Heart left ventricle (tissue), 16 donors: ENCODE results near the gene PDE11A. TPM values are rescaled to one million over a fixed set of nuclear protein-coding genes. Genes with fewer than 3 reads are reported as not detected.

Source experiments
- ATAC-seq, 4 donors: fragments of 200-7000 bp; cut with Tn5 transposase; one replicate each; pipeline ENCODE4 v1.9.1; 2020 to 2022; ENCODE audit warnings: moderate library complexity in 4 of 4, mild to moderate bottlenecking in 3 of 4, moderate number of reproducible peaks in 1 of 4
- DNase-seq, 5 donors: peaks; one replicate each; pipeline ENCODE4 v3.0.0-alpha.2; 2020
- H3K27ac ChIP-seq, 12 donors: fragments of 200-600 bp; sonication (generic) in 4 of 12; one replicate each; pipeline versions ENCODE4 v1.5.0 to v1.8.0; 2016 to 2022; ENCODE audit warnings: mild to moderate bottlenecking in 2 of 12
- H3K27me3 ChIP-seq, 9 donors: fragments of 200-600 bp; sonication (generic) in 2 of 9; one replicate each; pipeline versions ENCODE4 v1.5.1 to v1.8.0; 2016 to 2022; ENCODE audit warnings: mild to moderate bottlenecking in 3 of 9
- H3K36me3 ChIP-seq, 9 donors: fragments of 200-600 bp; sonication (generic) in 2 of 9; one replicate each; pipeline versions ENCODE4 v1.5.0 to v1.8.0; 2018 to 2022; ENCODE audit warnings: mild to moderate bottlenecking in 2 of 9
- H3K4me1 ChIP-seq, 12 donors: fragments of 200-600 bp; sonication (generic) in 4 of 12; one replicate each; pipeline versions ENCODE4 v1.5.0 to v1.8.0; 2016 to 2022; ENCODE audit warnings: mild to moderate bottlenecking in 3 of 12
- H3K4me3 ChIP-seq, 12 donors: fragments of 200-600 bp; sonication (generic) in 4 of 12; one replicate each; pipeline versions ENCODE4 v1.5.0 to v1.8.0; 2017 to 2022; ENCODE audit warnings: mild to moderate bottlenecking in 9 of 12, moderate library complexity in 4 of 12
- H3K9me3 ChIP-seq, 12 donors: fragments of 200-600 bp; sonication (generic) in 4 of 12; one replicate each; pipeline versions ENCODE4 v1.5.0 to v1.8.0; 2016 to 2022; ENCODE audit warnings: mild to moderate bottlenecking in 1 of 12
- POLR2A ChIP-seq, 2 donors: fragments of 450-650 bp; IDR thresholded peaks; one replicate each; pipeline ENCODE4 v1.6.1; 2017; ENCODE audit warnings: antibody characterized with exemption in 2 of 2, mild to moderate bottlenecking in 2 of 2, moderate library complexity in 2 of 2
- WGBS, 4 donors: extraction: QIAGEN DNeasy Blood & Tissue Kit in 2 of 4; methylation state at CpG; one replicate each; pipeline versions ENCODE4 v1.1.5 to v1.1.7; 2013 to 2018; 5-methylcytosine and 5-hydroxymethylcytosine counted together
- intact Hi-C, 10 donors: fragments of 100-400 bp; cut with DNase I; formaldehyde crosslinking; loops; one replicate each; pipeline versions ENCODE4 v1.11.1 to v1.14.2; 2022
- polyA plus RNA-seq, 2 donors: library from polyadenylated mRNA; stranded (reverse); fragments of 200-250 nt; gene quantifications; one replicate each; pipeline ENCODE4 v1.2.3, GENCODE V29; 2013
- total RNA-seq, 9 donors: library from RNA; depleted of rRNA in 2 of 9; stranded (reverse); fragments of >200 nt in 2 of 9; fragmentation: NEBNext Ultra II Directional in 3 of 9; extraction: Animal tissue kit (Norgen Biotek cat#: 25700) in 3 of 9; gene quantifications; one replicate each; pipeline versions ENCODE4 v1.1.0 to v1.2.4, GENCODE V29; 2016 to 2023
- TF ChIP-seq, protein P1 (sequence below), 12 donors: fragments of 200-600 bp; sonication (generic) in 4 of 12; IDR thresholded peaks; one replicate each; pipeline versions ENCODE4 v1.5.0 to v1.8.0; 2018 to 2022; ENCODE audit warnings: antibody characterized with exemption in 12 of 12, mild to moderate bottlenecking in 5 of 12
- donor health status: ischemic (EF 13 %, LVEDD 7.1; RV severe dilation, severe dysfunction).
- donor health status: healthy with polysubstance abuse.
- donor health status: DM: no; HTN: yes; CAD: no.
- donor health status: DM: no; HTN: no; CAD: no.
- donor health status: ischemic (EF 25% LVEDD 6.9; RV normal size, moderate dysfunction).
- donor health status: ischemic (EF 25% LVEDD 5.7; RV mildly dilated, moderate dysfunction).
- donor health status: healthy.
- donor health status: DM: yes; HTN: yes; CAD: no.
- donor health status: ischemic (EF 35%, LVEDD 5.7; RV mildly dilated, moderate dysfunction).
- donor health status: nonischemic (EF 11% LVEDD 7.7; RV severe dilation, severe dysfunction).
- donor health status: DM: yes; HTN: yes; CAD: no.
- donor health status: PGD.
- donor health status: ischemic (EF 29% LVEDD 5.4; RV normal size, mild dysfunction).
- donor health status: nonischemic (EF 23%, LVEDD 6.1; RV moderate dilation, normal function).

Gene PDE11A
- total and polyA plus RNA-seq, 11 donors, result 0.24 to 2.9 (median 0.88) TPM

DNA sequence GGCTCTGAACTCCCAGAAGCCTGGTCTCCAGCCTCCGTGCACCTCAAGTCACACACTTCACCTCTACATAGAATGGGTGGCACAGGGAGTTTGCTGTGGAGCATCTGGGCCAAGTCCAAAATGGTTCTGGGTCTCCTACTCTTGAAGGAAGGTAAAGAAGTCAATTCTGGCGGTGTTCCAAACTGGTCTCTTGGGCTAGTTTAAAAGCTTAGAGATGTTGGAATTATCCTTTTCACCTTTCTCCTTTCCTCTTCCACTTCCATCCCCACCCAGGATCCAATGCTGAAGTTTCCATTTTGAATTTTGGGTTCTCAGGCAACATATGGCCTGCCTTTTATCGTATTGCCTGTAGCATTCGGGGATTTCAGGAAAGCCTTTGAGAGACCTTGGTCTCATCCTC, 325.2 kb downstream of the PDE11A start:
- intact Hi-C loops, result no loop called here
- peaks cover 0 to 5% (median 0%) of the 10 kb centered on the region in 12 donors for H3K9me3 ChIP-seq
- peak overlapping the region in 2 of 12 donors; percentile 10 to 30 for H3K27ac ChIP-seq
- H3K4me3 ChIP-seq, result no peak overlapping the region
- no peak for TF ChIP-seq POLR2A (IDR thresholded peaks at IDR 0.05)
- TF ChIP-seq, protein P1, sequence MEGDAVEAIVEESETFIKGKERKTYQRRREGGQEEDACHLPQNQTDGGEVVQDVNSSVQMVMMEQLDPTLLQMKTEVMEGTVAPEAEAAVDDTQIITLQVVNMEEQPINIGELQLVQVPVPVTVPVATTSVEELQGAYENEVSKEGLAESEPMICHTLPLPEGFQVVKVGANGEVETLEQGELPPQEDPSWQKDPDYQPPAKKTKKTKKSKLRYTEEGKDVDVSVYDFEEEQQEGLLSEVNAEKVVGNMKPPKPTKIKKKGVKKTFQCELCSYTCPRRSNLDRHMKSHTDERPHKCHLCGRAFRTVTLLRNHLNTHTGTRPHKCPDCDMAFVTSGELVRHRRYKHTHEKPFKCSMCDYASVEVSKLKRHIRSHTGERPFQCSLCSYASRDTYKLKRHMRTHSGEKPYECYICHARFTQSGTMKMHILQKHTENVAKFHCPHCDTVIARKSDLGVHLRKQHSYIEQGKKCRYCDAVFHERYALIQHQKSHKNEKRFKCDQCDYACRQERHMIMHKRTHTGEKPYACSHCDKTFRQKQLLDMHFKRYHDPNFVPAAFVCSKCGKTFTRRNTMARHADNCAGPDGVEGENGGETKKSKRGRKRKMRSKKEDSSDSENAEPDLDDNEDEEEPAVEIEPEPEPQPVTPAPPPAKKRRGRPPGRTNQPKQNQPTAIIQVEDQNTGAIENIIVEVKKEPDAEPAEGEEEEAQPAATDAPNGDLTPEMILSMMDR (IDR thresholded peaks at IDR 0.05), result no peak
- DNase-seq (no peak), ATAC-seq (no peak)
- 91 to 98% (median 97%) methylated on average over 4 of the region's 4 CpGs for WGBS, 4 donors
- H3K27me3 ChIP-seq, result no peaks in the 10 kb centered on the region
- H3K36me3 ChIP-seq, result no peaks in the 10 kb centered on the region
- H3K4me1 ChIP-seq, result peaks cover 0 to 23% (median 3%) of the 10 kb centered on the region in 12 donors

DNA sequence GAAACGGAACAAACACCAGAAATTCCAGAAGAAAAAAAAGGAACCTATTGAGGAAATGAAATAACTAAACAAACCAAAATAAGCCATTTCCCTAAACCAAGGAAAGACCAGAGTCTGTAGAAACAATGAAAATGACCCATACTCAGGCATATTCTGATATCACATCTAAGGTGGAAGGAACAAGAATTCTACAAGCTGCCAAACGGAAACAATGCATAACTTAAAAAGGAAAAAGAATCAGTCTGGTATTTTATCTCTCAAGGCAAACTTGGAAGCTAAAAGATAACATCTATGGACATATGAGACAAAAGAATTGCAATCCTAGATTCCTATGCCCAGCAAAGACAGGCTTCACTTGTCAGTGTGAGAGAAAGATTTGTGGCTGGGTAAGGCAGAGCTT, 326.2 kb downstream of the PDE11A start:
- Histone ChIP-seq H3K4me3 (no peak overlapping the region), H3K27me3 (no peaks in the 10 kb centered on the region), H3K9me3 (peaks cover 0 to 5% (median 0%) of the 10 kb centered on the region in 12 donors), H3K4me1 (peaks cover 0 to 23% (median 3%) of the 10 kb centered on the region in 12 donors), H3K36me3 (no peaks in the 10 kb centered on the region), H3K27ac (peak overlapping the region in 4 of 12 donors; percentile 29 to 73 (median 34))
- 46 to 59% (median 50%) methylated on average over 2 of the region's 2 CpGs for WGBS, 4 donors
- intact Hi-C loops, result no loop called here
- no peak for TF ChIP-seq POLR2A (IDR thresholded peaks at IDR 0.05)
- TF ChIP-seq, protein P1 (IDR thresholded peaks at IDR 0.05), result no peak
- ATAC-seq (peak in 2 of 4 donors; percentile 27 to 44), DNase-seq (no peak)

DNA sequence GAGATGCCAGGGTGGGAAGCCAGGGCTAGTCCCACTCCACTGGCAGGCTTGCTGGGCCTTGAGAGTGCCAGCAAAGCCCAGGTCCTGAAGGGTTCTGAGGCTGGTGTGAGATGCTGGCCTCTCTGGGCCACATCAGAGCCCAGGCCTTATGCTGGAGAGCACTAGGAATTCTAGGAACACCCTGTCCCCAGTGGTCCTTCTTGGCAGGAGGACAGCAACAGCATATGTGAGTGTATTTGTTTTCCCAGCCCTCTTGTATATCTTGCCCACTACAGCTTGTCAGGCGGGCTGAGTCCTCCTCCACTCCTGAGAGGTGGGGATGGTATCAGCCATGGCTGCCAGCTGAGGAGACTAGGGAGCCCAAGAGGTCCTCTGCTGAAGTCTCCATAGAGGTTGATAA, 327.0 kb downstream of the PDE11A start:
- intact Hi-C loops, result no loop called here
- DNase-seq (no peak), ATAC-seq (no peak)
- Histone ChIP-seq H3K9me3 (peaks cover 0 to 5% (median 0%) of the 10 kb centered on the region in 12 donors), H3K4me1 (peaks cover 0 to 19% (median 1%) of the 10 kb centered on the region in 12 donors), H3K36me3 (no peaks in the 10 kb centered on the region), H3K27ac (peak overlapping the region in 6 of 12 donors; percentile 29 to 73 (median 40)), H3K4me3 (no peak overlapping the region), H3K27me3 (no peaks in the 10 kb centered on the region)
- WGBS, 4 donors, result 90 to 100% (median 95%) methylated on average over 1 of the region's 1 CpG
- no peak for TF ChIP-seq POLR2A (IDR thresholded peaks at IDR 0.05)
- TF ChIP-seq, protein P1 (IDR thresholded peaks at IDR 0.05), result no peak

DNA sequence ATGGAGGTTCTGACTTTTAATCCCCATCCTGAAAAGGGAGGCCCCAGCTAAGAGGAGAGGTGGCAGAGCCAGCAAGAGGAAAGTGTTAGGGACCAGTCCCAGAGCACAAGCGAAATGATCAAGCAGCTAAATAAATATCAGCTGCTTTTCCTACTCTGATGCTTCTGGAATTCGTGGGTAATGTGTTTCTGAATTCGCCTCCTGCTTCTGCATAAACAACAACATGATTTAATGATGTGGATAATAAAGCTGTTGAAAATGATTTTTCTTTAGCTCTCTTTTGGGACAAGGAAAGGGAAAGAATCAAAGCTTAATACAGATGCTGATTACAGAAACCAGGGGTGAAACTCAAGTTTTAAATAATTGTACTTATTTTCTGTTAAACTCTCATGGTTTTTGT, 329.7 kb downstream of the PDE11A start:
- TF ChIP-seq POLR2A (IDR thresholded peaks at IDR 0.05), result no peak
- TF ChIP-seq, protein P1 (IDR thresholded peaks at IDR 0.05), result no peak
- Histone ChIP-seq H3K36me3 (no peaks in the 10 kb centered on the region), H3K27ac (no peak overlapping the region), H3K4me1 (peaks cover 0 to 19% (median 1%) of the 10 kb centered on the region in 12 donors), H3K4me3 (no peak overlapping the region), H3K9me3 (peaks cover 0 to 5% (median 0%) of the 10 kb centered on the region in 12 donors), H3K27me3 (no peaks in the 10 kb centered on the region)
- WGBS, 4 donors, result 79 to 85% (median 82%) methylated on average over 3 of the region's 3 CpGs
- intact Hi-C loops, result no loop called here
- ATAC-seq, result no peak
- no peak for DNase-seq
